ENCODE measurements around the gene SLC37A4. TPM values are rescaled to one million over a fixed set of nuclear protein-coding genes. Genes with fewer than 3 reads are reported as not detected.

SLC37A4 gene
- total and polyA plus RNA-seq, 2 of the 13 experiments (the other 11 are each of a cell fraction or from before 2014, with no cell fraction given) = 43.0 to 56.1 TPM

- no peak for TF ChIP-seq NFAT5 (CRISPR knock-in tag; IDR thresholded peaks at IDR 0.05)
- no peak for TF ChIP-seq DBP (CRISPR knock-in tag; IDR thresholded peaks at IDR 0.05; ENCODE audit: not compliant biosample characterization)
- no peak for TF ChIP-seq ATF7 (IDR thresholded peaks at IDR 0.05)
- no peak for TF ChIP-seq ATF7 (CRISPR knock-in tag; IDR thresholded peaks at IDR 0.05)
- peak; percentile 70 for TF ChIP-seq POLR2AphosphoS5 (IDR thresholded peaks at IDR 0.05; ENCODE audit: low read depth, low read length)
- no peak; the same call in 1 of the 2 replicates for TF ChIP-seq ZNF552 (CRISPR knock-in tag; IDR thresholded peaks at IDR 0.05; ENCODE audit: borderline replicate concordance)
- TF ChIP-seq ZNF33B (CRISPR knock-in tag; IDR thresholded peaks at IDR 0.05) = no peak
- peak; percentile 96 for TF ChIP-seq RBAK (CRISPR knock-in tag; IDR thresholded peaks at IDR 0.05)
- TF ChIP-seq MXD4 (CRISPR knock-in tag; IDR thresholded peaks at IDR 0.05) = peak; percentile 83; the same call in 1 of the 2 replicates
- peak; percentile 76; the same call in 1 of the 2 replicates for TF ChIP-seq ZBTB46 (CRISPR knock-in tag; IDR thresholded peaks at IDR 0.05; ENCODE audit: borderline replicate concordance)
- peak in 1 of 2 experiments; percentile 58; a peak in 1 of 4 replicates for TF ChIP-seq ATF4 (CRISPR knock-in tag; IDR thresholded peaks at IDR 0.05)
- TF ChIP-seq ZNF260 (CRISPR knock-in tag; IDR thresholded peaks at IDR 0.05; ENCODE audit: borderline replicate concordance, low read depth) = no peak
- TF ChIP-seq HMGA1 (CRISPR knock-in tag; conservative IDR thresholded peaks at IDR 0.05) = no peak
- TF ChIP-seq FOXO4 (CRISPR knock-in tag; conservative IDR thresholded peaks at IDR 0.05) = no peak
- no peak for TF ChIP-seq SMYD3 (CRISPR knock-in tag; IDR thresholded peaks at IDR 0.05)
- TF ChIP-seq THYN1 (CRISPR knock-in tag; IDR thresholded peaks at IDR 0.05; ENCODE audit: borderline replicate concordance, low read depth) = no peak
- TF ChIP-seq JUND (CRISPR knock-in tag; IDR thresholded peaks at IDR 0.05) = no peak
- no peak for TF ChIP-seq ZNF367 (CRISPR knock-in tag; IDR thresholded peaks at IDR 0.05; ENCODE audit: borderline replicate concordance)
- TF ChIP-seq HNRNPUL1 (IDR thresholded peaks at IDR 0.05; ENCODE audit: low read depth, low read length) = no peak
Measured at GRCh38 chr11:119057000-119057769, 26.5 kb upstream of the SLC37A4 start, which contains the start of gene HYOU1 (continued).

Measured in HepG2 (cell line).